Stimulated activated naive B cell treated with anti-CD40 and anti-IgM and Interleukin-4, amounts not matched to agents 10 μg/mL and 1 μg/mL and 100 μg/mL, for 72 hours (primary cell): ENCODE results near the gene IRF5.
"Not testable (repeated sequence)": the region's sequence is repeated elsewhere in the genome, so short reads cannot be mapped to it uniquely, and the experiment has no call there.

Source experiments
- ATAC-seq, 2 donors: fragments of 150-1000 bp; cut with Tn5 transposase; replicated peaks; 2 replicates each; pipeline ENCODE4 v1.10.0; 2021; ENCODE audit warnings: moderate library complexity in 1 of 2
- DNase-seq: peaks from one replicate; pipeline ENCODE4 v3.0.0; 2021
- H3K27ac Mint-ChIP-seq: one replicate; pipeline ENCODE4 v1.8.0; 2022; ENCODE audit warnings: mild to moderate bottlenecking, mixed read lengths
- H3K27me3 Mint-ChIP-seq, 2 donors: one replicate each; pipeline ENCODE4 v1.8.0; 2022; ENCODE audit warnings: mixed read lengths in 2 of 2
- H3K36me3 Mint-ChIP-seq, 2 donors: one replicate each; pipeline ENCODE4 v1.8.0; 2022; ENCODE audit warnings: mixed read lengths in 2 of 2, mild to moderate bottlenecking in 1 of 2
- H3K4me1 Mint-ChIP-seq, 2 donors: one replicate each; pipeline ENCODE4 v1.8.0; 2022; ENCODE audit warnings: mixed read lengths in 2 of 2, mild to moderate bottlenecking in 1 of 2
- H3K4me3 Mint-ChIP-seq, 2 donors: one replicate each; pipeline ENCODE4 v1.8.0; 2022; ENCODE audit warnings: mild to moderate bottlenecking in 2 of 2, mixed read lengths in 2 of 2, moderate library complexity in 1 of 2
- H3K9me3 Mint-ChIP-seq, 2 donors: one replicate each; pipeline ENCODE4 v1.8.0; 2022; ENCODE audit warnings: mixed read lengths in 2 of 2, mild to moderate bottlenecking in 1 of 2

Gene IRF5

DNA sequence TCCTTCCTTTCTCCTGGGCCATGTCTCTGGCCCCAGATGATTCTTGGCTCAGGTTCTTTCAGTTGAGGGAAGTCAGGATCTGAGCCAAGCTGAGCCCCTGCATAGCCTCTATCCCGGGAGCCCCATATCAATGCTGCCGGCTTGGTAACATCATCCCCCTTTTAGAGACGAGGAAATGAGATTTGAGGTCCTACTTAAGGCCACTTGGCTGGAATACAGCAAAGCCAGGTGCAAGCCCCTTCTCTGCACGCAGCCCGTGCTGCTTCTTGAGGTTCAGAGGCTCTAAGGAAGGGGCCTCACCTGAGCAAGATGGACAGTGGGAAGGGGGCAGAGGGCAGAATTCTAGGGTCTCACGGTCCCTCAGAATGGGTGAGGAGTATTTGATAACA, 2.4 kb upstream of the IRF5 start:
- Mint-ChIP-seq H3K9me3 (peaks cover 0 to 3% of the 10 kb centered on the region in 2 donors), H3K4me3 (peak overlapping the region; percentile 17 to 79), H3K4me1 (peaks cover 32 to 66% of the 10 kb centered on the region in 2 donors)

GRCh38 chr7:128936798-128937197, 929 bp upstream of the IRF5 start:
- peaks cover 32 to 39% of the 10 kb centered on the region in 2 donors for H3K36me3 Mint-ChIP-seq
- peaks cover 0 to 3% of the 10 kb centered on the region in 2 donors for H3K9me3 Mint-ChIP-seq
- H3K4me1 Mint-ChIP-seq = peaks cover 44 to 80% of the 10 kb centered on the region in 2 donors
- H3K27me3 Mint-ChIP-seq = no peaks in the 10 kb centered on the region
- peak overlapping the region; percentile 95 for H3K27ac Mint-ChIP-seq
- no peak for DNase-seq
- ATAC-seq = no peak
- H3K4me3 Mint-ChIP-seq = peak overlapping the region; percentile 91 to 99

More for the DNA sequence above, 2.4 kb upstream of the IRF5 start:
- Mint-ChIP-seq H3K27me3 (no peaks in the 10 kb centered on the region), H3K36me3 (peaks cover 20 to 25% of the 10 kb centered on the region in 2 donors), H3K27ac (peak overlapping the region; percentile 94)
- DNase-seq = no peak
- no peak for ATAC-seq

DNA sequence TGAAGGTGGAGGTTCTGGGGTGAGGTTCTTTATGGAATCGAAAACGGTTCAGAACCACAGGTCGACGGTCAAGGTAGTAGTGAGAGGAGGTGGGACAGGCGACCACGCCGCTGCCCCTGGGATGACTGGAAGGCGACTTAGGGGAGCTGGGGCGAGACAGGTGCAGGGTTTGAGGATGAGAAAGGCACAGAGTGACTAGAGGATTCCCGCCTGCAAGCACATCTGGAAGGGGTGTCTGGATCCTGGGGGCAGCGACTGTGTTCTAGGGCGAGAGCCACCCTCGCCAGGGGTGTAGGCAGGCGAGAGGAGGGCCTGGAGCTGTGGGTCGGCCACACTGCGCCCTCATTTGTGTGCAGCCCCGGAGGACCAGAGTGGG, 468 bp upstream of the IRF5 start:
- ATAC-seq = no peak

GRCh38 chr7:128938544-128939074, 882 bp downstream of the IRF5 start:
- Mint-ChIP-seq H3K9me3 (no peaks in the 10 kb centered on the region), H3K4me3 (peak overlapping the region; percentile 91 to 99), H3K4me1 (peaks cover 41 to 70% of the 10 kb centered on the region in 2 donors), H3K27ac (peak overlapping the region; percentile 96), H3K27me3 (no peaks in the 10 kb centered on the region), H3K36me3 (peaks cover 35 to 39% of the 10 kb centered on the region in 2 donors)
- peak; percentile 17 to 21 for ATAC-seq
- no peak for DNase-seq

More for the DNA sequence above, 468 bp upstream of the IRF5 start:
- DNase-seq = no peak
- H3K27me3 Mint-ChIP-seq = no peaks in the 10 kb centered on the region
- H3K4me1 Mint-ChIP-seq = peaks cover 44 to 80% of the 10 kb centered on the region in 2 donors
- peak overlapping the region; percentile 95 for H3K27ac Mint-ChIP-seq
- H3K36me3 Mint-ChIP-seq = peaks cover 32 to 41% of the 10 kb centered on the region in 2 donors
- H3K4me3 Mint-ChIP-seq = peak overlapping the region; percentile 91 to 99
- peaks cover 0 to 3% of the 10 kb centered on the region in 2 donors for H3K9me3 Mint-ChIP-seq

GRCh38 chr7:128939075-128939860, 1.5 kb downstream of the IRF5 start:
- H3K4me3 Mint-ChIP-seq = peak overlapping the region; percentile 91 to 99
- H3K4me1 Mint-ChIP-seq = peaks cover 39 to 67% of the 10 kb centered on the region in 2 donors
- H3K27ac Mint-ChIP-seq = peak overlapping the region; percentile 96
- peak; percentile 54 to 55 for ATAC-seq
- no peaks in the 10 kb centered on the region for H3K27me3 Mint-ChIP-seq
- H3K9me3 Mint-ChIP-seq = no peaks in the 10 kb centered on the region
- peak; percentile 90 for DNase-seq
- peaks cover 39 to 40% of the 10 kb centered on the region in 2 donors for H3K36me3 Mint-ChIP-seq

GRCh38 chr7:128939861-128940410, 2.2 kb downstream of the IRF5 start:
- peaks cover 35 to 65% of the 10 kb centered on the region in 2 donors for H3K4me1 Mint-ChIP-seq

DNA sequence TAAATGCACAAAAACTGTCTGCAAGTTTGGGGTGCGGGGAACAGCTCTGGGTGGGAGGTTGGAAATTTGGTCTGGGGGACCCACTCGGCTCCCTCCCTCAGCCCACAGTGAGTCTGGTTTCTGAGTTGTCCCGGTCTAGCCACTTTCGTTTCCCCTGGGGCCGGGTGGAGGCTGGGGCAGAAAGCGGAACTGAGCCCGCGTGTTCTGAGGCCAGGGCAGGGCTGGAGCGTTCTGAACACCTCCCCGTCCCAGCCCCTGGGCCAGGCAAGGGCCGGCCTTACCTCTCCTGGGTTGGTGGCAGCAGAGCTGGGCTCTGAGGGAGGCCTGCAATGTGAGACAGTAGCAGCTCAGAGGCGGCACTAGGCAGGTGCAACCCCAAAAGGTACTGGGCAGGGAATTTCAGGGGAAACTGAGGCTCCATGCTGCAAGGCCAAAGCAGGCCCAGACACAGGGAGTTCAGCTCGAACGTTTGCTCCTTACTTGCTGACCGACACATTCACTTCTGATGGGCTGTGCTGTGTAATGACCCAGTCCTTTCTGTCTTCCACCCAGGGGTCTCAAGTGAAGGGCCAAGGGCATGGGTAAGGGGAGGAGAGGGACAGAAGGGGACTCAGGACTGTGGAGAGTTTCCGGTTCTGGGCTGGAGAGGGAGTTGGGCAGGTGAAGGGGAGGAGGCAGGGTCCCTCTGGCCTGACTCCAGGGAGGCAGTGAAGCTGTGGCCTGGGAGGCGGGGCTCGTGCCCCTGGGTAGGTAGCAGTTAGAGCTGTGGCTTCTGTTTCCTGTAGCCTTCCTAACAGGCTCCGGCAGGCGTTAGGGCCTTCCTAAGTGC, 3.0 kb downstream of the IRF5 start:
- Mint-ChIP-seq H3K4me1 (peaks cover 29 to 62% of the 10 kb centered on the region in 2 donors), H3K27me3 (no peaks in the 10 kb centered on the region), H3K4me3 (peak overlapping the region; percentile 91 to 99), H3K27ac (peak overlapping the region; percentile 96), H3K9me3 (no peaks in the 10 kb centered on the region), H3K36me3 (peaks cover 48 to 50% of the 10 kb centered on the region in 2 donors)
- peak; percentile 90 for DNase-seq
- peak; percentile 64 to 65 for ATAC-seq

More at GRCh38 chr7:128939861-128940410, 2.2 kb downstream of the IRF5 start:
- peak overlapping the region; percentile 91 to 99 for H3K4me3 Mint-ChIP-seq
- H3K9me3 Mint-ChIP-seq = no peaks in the 10 kb centered on the region
- peak overlapping the region; percentile 96 for H3K27ac Mint-ChIP-seq
- peaks cover 40 to 43% of the 10 kb centered on the region in 2 donors for H3K36me3 Mint-ChIP-seq
- peak; percentile 56 for ATAC-seq
- peak; percentile 71 for DNase-seq
- H3K27me3 Mint-ChIP-seq = no peaks in the 10 kb centered on the region

DNA sequence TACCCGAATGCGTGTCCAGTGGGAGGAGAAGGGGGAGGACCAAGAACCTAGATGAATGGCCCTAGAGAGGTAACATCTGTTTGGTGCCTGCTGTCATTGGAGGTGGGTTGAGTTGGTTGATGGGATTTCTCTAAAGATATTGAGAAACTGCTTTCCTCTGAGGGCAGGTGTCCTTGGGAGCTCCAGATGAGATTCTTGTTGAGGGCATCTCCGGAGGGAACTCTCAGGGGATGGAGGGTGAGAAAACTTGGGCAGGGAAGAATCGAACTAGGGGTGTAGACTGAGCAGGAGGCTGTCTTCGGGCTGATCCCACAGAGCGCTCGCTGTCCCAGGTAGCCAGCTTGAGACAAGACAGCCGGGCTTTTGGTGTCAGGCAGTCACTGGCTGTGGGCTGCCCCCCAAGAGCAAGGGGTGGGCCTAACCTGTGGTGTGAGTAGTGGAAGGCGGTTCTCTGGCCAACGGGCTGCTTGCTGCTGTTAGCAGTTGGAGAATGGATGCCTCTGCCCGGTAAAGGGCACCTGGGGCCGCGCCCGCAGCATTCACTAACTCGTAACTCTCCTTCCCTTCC, 3.7 kb downstream of the IRF5 start:
- peaks cover 29 to 58% of the 10 kb centered on the region in 2 donors for H3K4me1 Mint-ChIP-seq
- peak overlapping the region; percentile 96 for H3K27ac Mint-ChIP-seq
- no peaks in the 10 kb centered on the region for H3K27me3 Mint-ChIP-seq
- DNase-seq (no peak), ATAC-seq (no peak)
- peaks cover 51 to 55% of the 10 kb centered on the region in 2 donors for H3K36me3 Mint-ChIP-seq
- H3K4me3 Mint-ChIP-seq = peak overlapping the region; percentile 91 to 99
- H3K9me3 Mint-ChIP-seq = no peaks in the 10 kb centered on the region

DNA sequence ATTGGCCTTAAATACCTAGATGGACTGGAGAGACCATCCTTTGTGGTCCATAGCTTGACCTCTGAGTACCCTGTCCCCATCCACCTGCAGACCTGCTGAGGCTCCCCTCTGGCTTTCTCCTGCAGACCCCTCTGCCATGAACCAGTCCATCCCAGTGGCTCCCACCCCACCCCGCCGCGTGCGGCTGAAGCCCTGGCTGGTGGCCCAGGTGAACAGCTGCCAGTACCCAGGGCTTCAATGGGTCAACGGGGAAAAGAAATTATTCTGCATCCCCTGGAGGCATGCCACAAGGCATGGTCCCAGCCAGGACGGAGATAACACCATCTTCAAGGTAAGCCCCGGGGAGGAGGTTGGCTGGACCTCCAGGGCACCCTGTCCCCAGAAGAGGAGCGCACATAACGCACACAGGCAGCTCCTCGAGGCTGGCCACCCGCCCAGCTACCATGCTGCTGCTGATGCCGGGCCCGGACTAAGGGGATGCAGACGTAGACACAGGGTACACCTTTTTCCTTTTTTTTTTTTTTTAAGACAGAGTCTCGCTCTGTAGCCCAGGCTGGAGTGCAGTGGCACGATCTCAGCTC, 4.3 kb downstream of the IRF5 start:
- Mint-ChIP-seq H3K4me1 (peaks cover 31 to 58% of the 10 kb centered on the region in 2 donors), H3K27me3 (no peaks in the 10 kb centered on the region), H3K9me3 (no peaks in the 10 kb centered on the region), H3K36me3 (peaks cover 53 to 58% of the 10 kb centered on the region in 2 donors), H3K27ac (peak overlapping the region; percentile 37), H3K4me3 (peak overlapping the region; percentile 91 to 99)
- no peak for DNase-seq
- ATAC-seq = no peak

- not testable (repeated sequence) for DNase-seq, H3K27me3 Mint-ChIP-seq, H3K27ac Mint-ChIP-seq, H3K9me3 Mint-ChIP-seq, ATAC-seq
- H3K4me3 Mint-ChIP-seq = peak overlapping the region in 1 of 2 donors; percentile 61
- peaks cover 54 to 63% of the 10 kb centered on the region in 2 donors for H3K36me3 Mint-ChIP-seq
- peaks cover 35 to 65% of the 10 kb centered on the region in 2 donors for H3K4me1 Mint-ChIP-seq
Measured at GRCh38 chr7:128943251-128943650, 5.5 kb downstream of the IRF5 start.

DNA sequence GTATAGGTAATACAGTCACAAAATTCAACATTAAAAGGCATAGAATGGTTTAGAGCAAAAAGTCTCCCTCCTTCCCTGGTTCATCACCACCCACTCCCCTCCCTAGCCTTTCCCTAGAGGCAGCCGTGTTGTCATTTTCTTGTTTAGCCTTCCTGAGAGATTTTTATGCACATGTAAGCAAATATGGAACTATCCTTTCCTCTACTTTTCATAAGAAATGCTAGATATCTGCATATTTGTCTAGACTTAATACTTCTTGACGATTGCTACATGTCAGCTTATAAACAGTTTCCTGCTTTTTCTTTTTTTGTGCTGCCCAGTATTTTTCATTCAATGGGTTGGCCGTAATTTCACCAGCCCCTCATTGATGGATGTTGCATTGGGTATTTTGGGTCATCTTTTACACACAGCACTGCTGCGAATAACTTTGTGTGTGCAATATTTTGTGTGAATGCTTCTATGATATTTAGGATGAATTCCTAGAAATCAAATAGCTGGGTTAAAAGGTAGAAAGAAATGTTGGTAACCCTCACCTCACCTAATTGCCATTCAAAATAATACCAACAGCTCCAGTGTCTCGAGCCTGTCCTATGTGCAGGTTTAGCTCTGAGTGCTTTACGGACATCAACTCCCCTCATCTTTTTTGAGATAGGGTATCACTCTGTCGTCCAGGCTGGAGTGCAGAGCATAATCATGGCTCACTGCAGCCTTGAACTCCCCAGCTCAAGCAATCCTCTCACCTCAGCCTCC, 6.9 kb downstream of the IRF5 start:
- H3K4me3 Mint-ChIP-seq = peak overlapping the region; percentile 2 to 25
- no peak for DNase-seq
- peaks cover 36 to 69% of the 10 kb centered on the region in 2 donors for H3K4me1 Mint-ChIP-seq
- H3K27ac Mint-ChIP-seq = peak overlapping the region; percentile 43
- H3K27me3 Mint-ChIP-seq = no peaks in the 10 kb centered on the region
- no peaks in the 10 kb centered on the region for H3K9me3 Mint-ChIP-seq
- ATAC-seq = no peak
- H3K36me3 Mint-ChIP-seq = peaks cover 56 to 69% of the 10 kb centered on the region in 2 donors

DNA sequence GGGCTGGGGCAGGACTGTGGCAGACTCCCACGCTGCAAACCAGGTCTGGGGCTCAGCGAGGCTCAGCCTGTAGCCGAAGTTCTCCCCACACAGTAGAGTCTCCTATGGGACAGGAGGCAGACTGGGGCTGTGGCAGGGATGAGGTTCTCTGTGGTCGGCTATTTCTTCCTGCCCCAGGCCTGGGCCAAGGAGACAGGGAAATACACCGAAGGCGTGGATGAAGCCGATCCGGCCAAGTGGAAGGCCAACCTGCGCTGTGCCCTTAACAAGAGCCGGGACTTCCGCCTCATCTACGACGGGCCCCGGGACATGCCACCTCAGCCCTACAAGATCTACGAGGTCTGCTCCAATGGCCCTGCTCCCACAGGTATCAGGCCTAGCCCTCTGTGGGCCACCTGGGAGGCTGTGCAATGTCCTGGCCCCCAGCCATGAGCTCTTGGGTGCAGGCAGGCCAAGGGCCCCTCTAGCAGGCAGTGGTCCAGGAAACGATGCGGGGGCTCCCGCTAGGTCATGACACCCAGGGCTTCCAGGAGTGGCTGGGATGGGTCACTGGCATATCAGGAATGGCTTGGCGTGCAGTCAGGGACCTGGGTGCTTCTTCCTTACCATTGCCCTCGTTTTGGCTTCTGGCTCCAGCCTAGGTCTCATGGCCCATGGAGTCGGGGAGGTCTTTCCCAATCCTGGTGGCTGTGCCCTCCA, 8.1 kb downstream of the IRF5 start:
- Mint-ChIP-seq H3K27ac (peak overlapping the region; percentile 42), H3K9me3 (no peaks in the 10 kb centered on the region), H3K4me3 (peak overlapping the region in 1 of 2 donors; percentile 13), H3K27me3 (no peaks in the 10 kb centered on the region), H3K36me3 (peaks cover 58 to 68% of the 10 kb centered on the region in 2 donors), H3K4me1 (peaks cover 34 to 64% of the 10 kb centered on the region in 2 donors)
- DNase-seq = no peak
- no peak for ATAC-seq
